ENCODE results near the gene ASTL.
A peak's percentile ranks its signal among the peaks of the same experiment; 100 is the strongest.
"Not testable (repeated sequence)": the region's sequence is repeated elsewhere in the genome, so short reads cannot be mapped to it uniquely, and the experiment has no call there.

Gene ASTL

GRCh38 chr2:96144481-96145035 lies 6.3 kb upstream of the ASTL start:
- peaks cover 30% of the 10 kb centered on the region for H3K4me1 ChIP-seq (ENCODE audit: control insufficient read depth, insufficient read depth, low read length, poor library complexity, severe bottlenecking)
- H3K9me3 ChIP-seq (ENCODE audit: control insufficient read depth, low read length) = no peaks in the 10 kb centered on the region
- 9 to 16% methylated on average over 21 to 23 of the region's 35 CpGs for WGBS, 2 experiments (ENCODE audit: insufficient coverage in 2 of 2)
- peak overlapping the region; percentile 36 for H3K4me3 ChIP-seq (ENCODE audit: extremely low read depth, insufficient read depth, low read length, poor library complexity, severe bottlenecking)
- H3K36me3 ChIP-seq (ENCODE audit: control insufficient read depth, insufficient read depth, low read length) = no peaks in the 10 kb centered on the region
- no peak overlapping the region for H3K27ac ChIP-seq (ENCODE audit: low read depth, low read length, severe bottlenecking)

DNA sequence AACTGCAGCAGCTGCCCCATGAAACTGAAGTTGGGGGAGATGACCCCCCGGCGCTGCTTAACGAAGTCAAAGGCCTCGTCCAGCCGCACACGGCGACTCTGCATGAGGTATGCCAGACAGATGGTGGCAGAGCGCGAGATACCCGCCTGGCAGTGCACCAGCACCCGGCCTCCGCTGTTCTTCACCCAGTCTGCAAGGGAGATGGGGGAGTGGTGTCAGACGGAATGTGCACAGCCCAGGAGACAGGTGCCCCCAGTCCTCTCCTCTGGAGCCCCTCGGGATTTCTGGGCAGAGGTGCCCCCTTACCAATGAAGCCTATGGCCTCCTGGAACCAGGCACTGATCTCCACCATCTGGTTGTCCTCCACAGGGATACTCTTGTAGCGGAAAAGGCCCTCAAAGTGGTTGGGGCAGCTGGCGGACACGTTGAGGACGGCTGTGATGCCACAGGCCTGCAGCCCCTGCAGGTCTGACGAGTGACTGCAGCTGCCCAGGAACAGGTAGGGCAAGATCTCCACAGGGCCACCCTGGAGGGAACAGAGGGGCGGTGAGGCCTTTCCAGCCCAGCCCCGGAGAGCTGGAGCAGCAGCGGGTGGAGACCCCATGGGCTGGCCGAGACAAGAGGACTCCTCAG lies 5.7 kb upstream of the ASTL start:
- WGBS, 2 experiments (ENCODE audit: insufficient coverage in 2 of 2) = 84 to 86% methylated on average over 23 of the region's 23 CpGs
- Histone ChIP-seq H3K9me3 (ENCODE audit: control insufficient read depth, low read length) (no peaks in the 10 kb centered on the region), H3K4me3 (ENCODE audit: extremely low read depth, insufficient read depth, low read length, poor library complexity, severe bottlenecking) (no peak overlapping the region), H3K27ac (ENCODE audit: low read depth, low read length, severe bottlenecking) (no peak overlapping the region), H3K36me3 (ENCODE audit: control insufficient read depth, insufficient read depth, low read length) (no peaks in the 10 kb centered on the region), H3K4me1 (ENCODE audit: control insufficient read depth, insufficient read depth, low read length, poor library complexity, severe bottlenecking) (peaks cover 28% of the 10 kb centered on the region)

DNA sequence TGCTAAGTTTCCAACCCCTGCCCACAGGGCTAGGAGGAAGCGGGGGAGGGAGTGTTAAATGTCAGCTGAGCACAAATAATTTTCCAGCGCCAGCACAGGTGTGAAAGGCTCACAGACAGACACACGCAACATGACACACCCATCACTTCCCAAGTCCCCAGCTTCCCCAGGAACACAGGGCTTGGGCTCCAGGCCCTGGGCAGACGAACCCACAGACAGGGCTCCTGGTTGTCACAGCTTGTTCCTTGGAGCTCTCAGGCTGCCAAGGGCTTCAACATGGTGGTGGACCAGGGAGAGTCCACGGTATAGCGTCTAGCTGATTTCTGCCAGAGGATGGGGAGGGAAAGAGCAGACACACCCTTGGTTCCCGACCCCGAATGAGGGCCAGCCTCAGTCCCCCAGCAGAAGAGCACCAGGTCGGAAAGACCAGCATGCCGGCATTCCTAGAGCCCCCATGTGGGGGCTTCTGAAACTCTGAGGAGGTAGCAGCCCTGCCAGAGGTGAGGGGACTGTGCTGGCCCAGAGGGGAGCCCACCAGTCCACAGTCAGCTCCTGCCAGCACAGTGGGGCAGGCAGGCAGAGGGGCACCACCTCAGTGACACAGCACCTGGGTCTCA lies 5.0 kb upstream of the ASTL start:
- 92% methylated on average over 7 to 8 of the region's 10 CpGs for WGBS, 2 experiments (ENCODE audit: insufficient coverage in 2 of 2)
- Histone ChIP-seq H3K4me3 (ENCODE audit: extremely low read depth, insufficient read depth, low read length, poor library complexity, severe bottlenecking) (no peak overlapping the region), H3K4me1 (ENCODE audit: control insufficient read depth, insufficient read depth, low read length, poor library complexity, severe bottlenecking) (peaks cover 22% of the 10 kb centered on the region), H3K27ac (ENCODE audit: low read depth, low read length, severe bottlenecking) (no peak overlapping the region), H3K36me3 (ENCODE audit: control insufficient read depth, insufficient read depth, low read length) (no peaks in the 10 kb centered on the region), H3K9me3 (ENCODE audit: control insufficient read depth, low read length) (no peaks in the 10 kb centered on the region)

DNA sequence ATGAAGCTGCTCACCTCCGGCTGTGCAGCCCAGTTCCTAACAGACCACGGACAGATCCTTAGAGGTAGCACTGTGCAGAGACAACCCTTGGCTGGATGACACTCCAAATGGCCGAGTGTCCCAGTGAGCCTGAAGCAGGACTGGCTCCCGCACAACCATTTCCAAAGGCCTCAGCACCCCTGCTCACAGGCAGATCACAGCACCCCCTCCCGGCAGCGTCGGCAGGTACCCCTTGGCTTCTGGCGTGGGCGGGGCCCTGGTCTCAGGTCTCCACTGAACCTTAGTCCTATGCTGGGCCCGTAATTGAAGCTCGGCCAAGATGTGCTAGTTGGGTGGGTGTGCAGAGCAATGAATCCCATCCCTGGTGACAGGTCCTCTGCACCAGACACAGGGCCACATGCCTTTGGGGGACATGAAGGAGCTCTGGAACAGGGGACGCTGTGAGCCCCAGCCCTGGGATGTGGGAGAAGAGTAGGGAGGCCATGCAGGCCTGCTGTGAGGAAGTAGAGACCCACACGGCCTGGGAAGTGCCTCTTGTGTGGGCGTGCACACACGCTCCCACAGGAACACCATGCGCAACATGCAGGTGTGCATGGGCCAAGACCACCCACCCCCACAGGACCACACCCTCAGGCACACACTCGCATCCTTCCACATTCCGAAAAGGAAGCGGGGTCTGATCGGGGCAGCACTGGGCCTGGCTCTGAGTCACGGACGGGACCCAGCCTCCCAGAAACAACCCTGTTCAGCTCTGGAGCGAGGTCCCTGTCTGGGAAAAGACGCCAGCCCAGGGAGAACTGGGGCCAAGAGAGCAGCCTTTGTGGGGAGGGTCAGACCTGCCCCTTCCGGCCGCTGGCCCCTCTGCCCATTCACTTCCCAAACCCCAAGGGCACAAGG lies 4.2 kb upstream of the ASTL start:
- H3K9me3 ChIP-seq (ENCODE audit: control insufficient read depth, low read length) = no peaks in the 10 kb centered on the region
- no peak overlapping the region for H3K4me3 ChIP-seq (ENCODE audit: extremely low read depth, insufficient read depth, low read length, poor library complexity, severe bottlenecking)
- no peak overlapping the region for H3K27ac ChIP-seq (ENCODE audit: low read depth, low read length, severe bottlenecking)
- peaks cover 14% of the 10 kb centered on the region for H3K4me1 ChIP-seq (ENCODE audit: control insufficient read depth, insufficient read depth, low read length, poor library complexity, severe bottlenecking)
- WGBS, 2 experiments (ENCODE audit: insufficient coverage in 2 of 2) = 92 to 95% methylated on average over 16 to 18 of the region's 26 CpGs
- H3K36me3 ChIP-seq (ENCODE audit: control insufficient read depth, insufficient read depth, low read length) = no peaks in the 10 kb centered on the region

GRCh38 chr2:96141624-96141967 lies 3.3 kb upstream of the ASTL start:
- not testable (repeated sequence) for H3K4me1 ChIP-seq (ENCODE audit: control insufficient read depth, insufficient read depth, low read length, poor library complexity, severe bottlenecking); H3K9me3 ChIP-seq (ENCODE audit: control insufficient read depth, low read length); H3K36me3 ChIP-seq (ENCODE audit: control insufficient read depth, insufficient read depth, low read length); H3K27ac ChIP-seq (ENCODE audit: low read depth, low read length, severe bottlenecking); H3K4me3 ChIP-seq (ENCODE audit: extremely low read depth, insufficient read depth, low read length, poor library complexity, severe bottlenecking)
- 93 to 100% methylated on average over 2 to 3 of the region's 5 CpGs for WGBS, 2 experiments (ENCODE audit: insufficient coverage in 2 of 2)

GRCh38 chr2:96140941-96141623 lies 2.8 kb upstream of the ASTL start:
- H3K4me3 ChIP-seq (ENCODE audit: extremely low read depth, insufficient read depth, low read length, poor library complexity, severe bottlenecking) = no peak overlapping the region
- H3K27ac ChIP-seq (ENCODE audit: low read depth, low read length, severe bottlenecking) = no peak overlapping the region
- no peaks in the 10 kb centered on the region for H3K36me3 ChIP-seq (ENCODE audit: control insufficient read depth, insufficient read depth, low read length)
- H3K9me3 ChIP-seq (ENCODE audit: control insufficient read depth, low read length) = no peaks in the 10 kb centered on the region
- 95 to 97% methylated on average over 11 of the region's 13 CpGs for WGBS, 2 experiments (ENCODE audit: insufficient coverage in 2 of 2)
- no peaks in the 10 kb centered on the region for H3K4me1 ChIP-seq (ENCODE audit: control insufficient read depth, insufficient read depth, low read length, poor library complexity, severe bottlenecking)

DNA sequence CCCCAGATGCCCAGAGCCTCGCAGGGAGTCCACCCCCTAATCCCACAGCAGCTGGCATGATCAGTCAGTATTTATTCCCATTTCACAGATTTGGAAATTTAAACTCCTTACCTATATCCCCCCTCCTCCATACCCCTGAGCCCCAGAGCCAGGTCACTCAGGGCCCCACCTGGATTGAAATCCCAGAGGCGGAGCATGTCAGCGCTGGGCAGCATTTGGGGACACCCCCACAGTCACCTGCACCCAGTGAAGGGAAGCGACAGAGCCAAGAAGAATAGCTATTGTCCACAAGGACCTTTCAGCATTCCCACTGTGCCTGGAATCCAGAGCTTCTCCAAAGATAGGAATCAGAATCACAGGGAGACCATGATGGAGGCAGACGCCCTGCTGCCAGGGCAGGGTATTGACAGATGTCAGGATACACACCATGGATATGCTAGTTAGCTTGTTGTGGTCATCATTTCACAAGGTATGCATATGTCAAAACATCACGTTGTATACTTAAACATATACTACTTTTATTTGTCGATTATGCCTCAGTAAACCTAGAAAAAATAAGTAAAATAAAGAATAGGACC lies 968 bp upstream of the ASTL start:
- no peaks in the 10 kb centered on the region for H3K36me3 ChIP-seq (ENCODE audit: control insufficient read depth, insufficient read depth, low read length)
- 70 to 74% methylated on average over 3 to 4 of the region's 7 CpGs for WGBS, 2 experiments (ENCODE audit: insufficient coverage in 2 of 2)
- H3K4me1 ChIP-seq (ENCODE audit: control insufficient read depth, insufficient read depth, low read length, poor library complexity, severe bottlenecking) = no peaks in the 10 kb centered on the region

DNA sequence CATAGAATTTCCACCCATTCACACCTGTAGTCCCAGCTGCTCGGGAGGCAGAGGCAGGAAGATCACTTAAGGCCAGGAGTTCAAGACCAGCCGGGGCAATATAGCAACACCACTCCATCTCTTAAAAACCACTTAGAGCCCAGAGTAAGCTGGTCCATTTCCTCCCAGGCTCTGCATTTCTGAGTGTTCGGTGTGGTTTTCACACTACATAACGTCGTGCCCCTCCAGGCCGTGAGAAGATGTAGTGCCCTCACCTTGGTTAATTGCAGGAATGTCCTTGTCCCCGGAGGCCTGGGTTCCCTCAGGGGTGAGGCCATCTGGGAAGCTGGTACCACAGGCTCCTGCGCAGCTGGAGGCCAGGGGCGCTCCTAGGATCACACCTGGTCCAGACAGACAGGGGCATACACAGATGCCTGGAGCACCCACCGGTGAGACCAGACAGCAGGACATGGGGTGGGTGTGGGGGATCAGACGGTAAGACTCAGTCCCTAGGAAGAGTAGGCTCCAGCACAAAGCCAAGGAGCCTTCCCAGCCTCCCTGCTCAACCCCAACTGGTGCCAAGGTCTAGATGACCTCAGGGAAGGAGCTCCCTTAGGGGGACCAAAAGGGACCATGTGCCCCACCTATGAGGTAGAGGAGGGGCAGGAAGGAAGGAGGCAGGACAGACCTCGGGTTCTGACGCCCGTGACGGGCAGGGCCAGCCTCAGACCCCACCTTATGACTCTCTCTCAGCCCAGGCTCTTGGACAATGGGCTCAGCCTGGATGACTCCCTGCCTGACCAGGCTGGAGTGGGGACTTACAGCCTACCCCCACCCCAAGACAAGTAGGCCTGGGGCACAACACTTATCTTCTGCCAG lies 752 bp downstream of the ASTL start:
- no peaks in the 10 kb centered on the region for H3K36me3 ChIP-seq (ENCODE audit: control insufficient read depth, insufficient read depth, low read length)
- no peak overlapping the region for H3K27ac ChIP-seq (ENCODE audit: low read depth, low read length, severe bottlenecking)
- no peak overlapping the region for H3K4me3 ChIP-seq (ENCODE audit: extremely low read depth, insufficient read depth, low read length, poor library complexity, severe bottlenecking)
- H3K9me3 ChIP-seq (ENCODE audit: control insufficient read depth, low read length) = no peaks in the 10 kb centered on the region
- WGBS, 2 experiments (ENCODE audit: insufficient coverage in 2 of 2) = 86 to 96% methylated on average over 5 to 12 of the region's 15 CpGs
- H3K4me1 ChIP-seq (ENCODE audit: control insufficient read depth, insufficient read depth, low read length, poor library complexity, severe bottlenecking) = no peaks in the 10 kb centered on the region

More for the DNA sequence above, 968 bp upstream of the ASTL start:
- no peak overlapping the region for H3K4me3 ChIP-seq (ENCODE audit: extremely low read depth, insufficient read depth, low read length, poor library complexity, severe bottlenecking)
- no peaks in the 10 kb centered on the region for H3K9me3 ChIP-seq (ENCODE audit: control insufficient read depth, low read length)
- H3K27ac ChIP-seq (ENCODE audit: low read depth, low read length, severe bottlenecking) = no peak overlapping the region

GRCh38 chr2:96136129-96136720 lies 2.1 kb downstream of the ASTL start:
- Histone ChIP-seq H3K9me3 (ENCODE audit: control insufficient read depth, low read length) (no peaks in the 10 kb centered on the region), H3K27ac (ENCODE audit: low read depth, low read length, severe bottlenecking) (no peak overlapping the region), H3K4me3 (ENCODE audit: extremely low read depth, insufficient read depth, low read length, poor library complexity, severe bottlenecking) (no peak overlapping the region), H3K36me3 (ENCODE audit: control insufficient read depth, insufficient read depth, low read length) (no peaks in the 10 kb centered on the region), H3K4me1 (ENCODE audit: control insufficient read depth, insufficient read depth, low read length, poor library complexity, severe bottlenecking) (no peaks in the 10 kb centered on the region)
- WGBS, 2 experiments (ENCODE audit: insufficient coverage in 2 of 2) = 91 to 96% methylated on average over 7 of the region's 8 CpGs

Measured in mesodermal cell (in vitro differentiated cells).